Urinary bladder (tissue), 4 donors: Measurements from ENCODE around the gene MAMLD1. TPM values are rescaled to one million over a fixed set of nuclear protein-coding genes. Genes with fewer than 3 reads are reported as not detected.

Source experiments
- DNase-seq: peaks from one replicate; pipeline ENCODE4 v3.0.0-alpha.2; 2015; ENCODE audit errors: extremely low spot score
- H3K27ac ChIP-seq: one replicate; pipeline ENCODE4 v1.5.1; 2013; ENCODE audit warnings: low read depth, mild to moderate bottlenecking, moderate library complexity
- H3K36me3 ChIP-seq: one replicate; pipeline ENCODE4 v1.6.1; 2013; ENCODE audit warnings: mild to moderate bottlenecking, moderate library complexity; ENCODE audit not compliant: insufficient read depth
- H3K4me1 ChIP-seq: one replicate; pipeline ENCODE4 v1.6.1; 2013; ENCODE audit warnings: mild to moderate bottlenecking, moderate library complexity; ENCODE audit not compliant: insufficient read depth
- H3K4me3 ChIP-seq: one replicate; pipeline ENCODE4 v1.5.1; 2013; ENCODE audit warnings: low read depth, low read length
- WGBS: extraction: QIAGEN DNeasy Blood & Tissue Kit; methylation state at CpG from one replicate; pipeline ENCODE4 v1.1.7; 2013; 5-methylcytosine and 5-hydroxymethylcytosine counted together
- polyA plus RNA-seq: library from polyadenylated mRNA; stranded (reverse); fragments of 200-250 nt; gene quantifications from one replicate; pipeline ENCODE4 v1.2.3, GENCODE V29; 2013
- total RNA-seq: library from RNA; depleted of rRNA; stranded (reverse); fragments of >200 nt; gene quantifications from one replicate; pipeline ENCODE4 v1.2.3, GENCODE V29; 2014
- donor health status: healthy with polysubstance abuse.
- donor health status: healthy.

The MAMLD1 gene
- total and polyA plus RNA-seq, 2 donors = 2.5 to 2.9 TPM

GRCh38 chrX:150463566-150463965 is 100.4 kb downstream of the MAMLD1 start:
- no peaks in the 10 kb centered on the region for H3K4me1 ChIP-seq
- no peak overlapping the region for H3K27ac ChIP-seq
- 87% methylated on average over 1 of the region's 1 CpG for WGBS
- H3K4me3 ChIP-seq = no peak overlapping the region
- DNase-seq = no peak
- H3K36me3 ChIP-seq = no peaks in the 10 kb centered on the region

DNA sequence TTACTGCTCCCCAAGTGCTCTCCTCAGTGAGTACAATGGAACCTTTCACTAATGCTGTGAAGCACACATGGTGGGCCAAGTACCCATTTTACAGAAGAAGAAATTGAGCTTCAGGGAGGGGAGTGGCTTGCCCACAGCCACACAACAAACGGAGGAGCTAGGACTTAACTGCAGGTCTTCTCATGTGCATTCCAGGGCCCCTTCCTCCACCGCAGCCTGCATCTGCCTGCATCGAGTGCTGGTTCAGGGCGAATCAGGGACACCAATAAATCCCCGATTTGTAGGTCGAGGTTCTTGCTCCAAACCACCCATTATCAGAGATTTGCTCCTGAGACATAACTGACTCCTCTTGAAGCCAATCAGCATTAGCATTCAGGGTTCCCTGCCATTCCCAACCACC is 100.9 kb downstream of the MAMLD1 start:
- 93% methylated on average over 6 of the region's 6 CpGs for whole genome bisulfite sequencing
- Histone ChIP-seq H3K36me3 (no peaks in the 10 kb centered on the region), H3K4me3 (no peak overlapping the region), H3K4me1 (no peaks in the 10 kb centered on the region), H3K27ac (no peak overlapping the region)
- DNase-seq = no peak

- no peak overlapping the region for H3K27ac ChIP-seq
- H3K4me1 ChIP-seq = no peaks in the 10 kb centered on the region
- no peaks in the 10 kb centered on the region for H3K36me3 ChIP-seq
- 86% methylated on average over 5 of the region's 5 CpGs for WGBS
- no peak overlapping the region for H3K4me3 ChIP-seq
- DNase-seq = no peak
These were observed 102.2 kb downstream of the MAMLD1 start for GRCh38 chrX:150465326-150465725.

DNA sequence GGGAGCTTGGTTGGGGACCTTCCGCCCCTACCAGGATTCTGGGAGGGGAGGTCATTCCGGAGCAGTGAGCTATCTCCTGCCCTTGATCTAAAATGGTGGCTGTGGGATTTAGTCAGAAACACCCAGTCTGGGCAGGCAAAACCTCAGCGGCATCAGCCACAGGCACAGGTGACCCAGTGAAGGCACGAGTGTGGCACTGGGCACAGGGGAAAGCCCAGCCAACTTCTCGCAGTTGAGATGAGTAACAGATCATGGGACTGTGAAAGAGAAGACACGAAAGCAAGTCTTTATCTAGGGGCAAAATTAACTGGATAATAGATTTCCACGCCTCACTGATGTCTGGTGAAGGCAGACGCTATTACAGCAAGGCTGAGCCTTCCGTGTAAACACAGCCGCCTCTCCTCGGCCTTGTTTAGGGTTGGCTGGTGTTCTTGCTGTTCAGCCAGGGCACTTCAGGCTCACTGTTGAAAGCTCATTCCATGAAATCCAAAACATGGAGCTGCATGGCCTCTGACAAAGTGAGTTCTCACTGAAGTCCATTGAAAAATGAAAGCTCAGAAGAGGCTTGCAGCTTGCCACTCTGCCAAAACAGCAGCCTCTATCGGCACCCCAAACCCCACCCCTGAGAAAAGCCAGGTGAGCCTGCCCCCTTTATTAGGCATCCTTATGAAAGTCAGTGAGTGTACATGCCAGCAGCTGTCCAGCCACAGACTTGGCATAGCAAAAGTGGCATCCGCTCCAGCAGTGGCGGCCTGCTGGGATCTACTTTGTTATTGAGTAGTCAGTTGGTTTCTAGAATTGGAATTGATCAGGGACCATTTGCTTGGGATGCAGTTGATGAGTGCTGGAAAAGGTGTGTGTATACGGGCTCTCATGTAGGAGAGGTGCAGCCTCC is 103.0 kb downstream of the MAMLD1 start:
- DNase-seq = no peak
- no peak overlapping the region for H3K4me3 ChIP-seq
- H3K36me3 ChIP-seq = no peaks in the 10 kb centered on the region
- WGBS = 51% methylated on average over 15 of the region's 15 CpGs
- H3K4me1 ChIP-seq = no peaks in the 10 kb centered on the region
- H3K27ac ChIP-seq = no peak overlapping the region

DNA sequence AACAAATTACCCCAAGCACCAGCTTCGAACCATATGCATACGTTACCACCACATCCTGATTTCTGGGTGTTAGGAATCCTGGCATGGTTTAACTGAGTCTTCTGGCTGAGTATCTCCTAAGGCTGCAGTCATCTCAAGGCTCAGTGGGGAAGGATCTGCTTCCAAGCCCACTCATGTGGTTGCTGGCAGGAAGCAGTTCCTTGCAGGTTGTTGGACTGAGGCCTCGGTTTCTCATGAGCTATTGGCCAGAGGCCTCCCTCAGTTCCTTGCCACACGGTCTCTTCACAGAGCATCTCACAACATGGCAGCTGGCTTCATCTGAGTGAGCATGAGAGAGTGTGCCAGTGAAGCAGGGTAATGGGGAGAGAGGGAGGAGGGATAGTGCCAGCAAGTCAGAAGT is 109.2 kb downstream of the MAMLD1 start:
- H3K36me3 ChIP-seq = no peaks in the 10 kb centered on the region
- 94% methylated on average over 4 of the region's 4 CpGs for WGBS
- no peak overlapping the region for H3K27ac ChIP-seq
- H3K4me1 ChIP-seq = no peaks in the 10 kb centered on the region
- H3K4me3 ChIP-seq = no peak overlapping the region
- no peak for DNase-seq

GRCh38 chrX:150473371-150473770 is 110.3 kb downstream of the MAMLD1 start:
- 96% methylated on average over 8 of the region's 8 CpGs for WGBS
- Histone ChIP-seq H3K4me1 (no peaks in the 10 kb centered on the region), H3K27ac (no peak overlapping the region), H3K36me3 (no peaks in the 10 kb centered on the region), H3K4me3 (no peak overlapping the region)
- DNase-seq = no peak

- Histone ChIP-seq H3K27ac (no peak overlapping the region), H3K4me1 (no peaks in the 10 kb centered on the region), H3K4me3 (no peak overlapping the region), H3K36me3 (no peaks in the 10 kb centered on the region)
- WGBS = 96% methylated on average over 2 of the region's 2 CpGs
- no peak for DNase-seq
These were observed 112.3 kb downstream of the MAMLD1 start for GRCh38 chrX:150475461-150475860.

DNA sequence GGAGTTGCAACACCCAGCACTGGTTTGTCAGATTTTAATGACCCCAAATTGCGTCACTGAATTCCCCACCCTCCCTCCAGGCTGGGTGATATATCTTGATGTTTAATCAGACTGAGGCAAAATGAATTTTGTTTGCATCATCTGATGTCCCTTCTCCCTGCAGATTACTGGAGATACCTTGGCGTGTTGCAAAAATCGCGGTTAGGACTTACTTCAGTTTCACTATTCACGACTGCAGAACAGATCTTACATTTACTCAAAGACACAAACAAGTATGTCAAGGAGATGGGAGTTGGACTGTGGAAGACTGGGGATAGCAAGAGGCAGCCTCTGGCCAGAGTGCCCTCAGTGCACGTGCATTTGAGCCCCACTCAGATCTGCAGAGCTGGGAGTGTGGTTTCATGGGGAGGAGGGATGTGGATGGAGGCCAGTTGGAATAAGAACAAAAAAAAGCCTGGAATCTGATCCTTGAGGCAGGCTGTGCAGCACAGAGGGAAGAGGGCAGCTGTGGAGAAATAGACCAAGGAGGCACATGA is 113.1 kb downstream of the MAMLD1 start:
- Histone ChIP-seq H3K4me1 (no peaks in the 10 kb centered on the region), H3K36me3 (no peaks in the 10 kb centered on the region), H3K4me3 (no peak overlapping the region), H3K27ac (no peak overlapping the region)
- no peak for DNase-seq
- 50% methylated on average over 6 of the region's 6 CpGs for WGBS

GRCh38 chrX:150477371-150477770 is 114.3 kb downstream of the MAMLD1 start:
- no peaks in the 10 kb centered on the region for H3K4me1 ChIP-seq
- no peaks in the 10 kb centered on the region for H3K36me3 ChIP-seq
- DNase-seq = no peak
- H3K27ac ChIP-seq = no peak overlapping the region
- 78% methylated on average over 10 of the region's 10 CpGs for WGBS
- no peak overlapping the region for H3K4me3 ChIP-seq

DNA sequence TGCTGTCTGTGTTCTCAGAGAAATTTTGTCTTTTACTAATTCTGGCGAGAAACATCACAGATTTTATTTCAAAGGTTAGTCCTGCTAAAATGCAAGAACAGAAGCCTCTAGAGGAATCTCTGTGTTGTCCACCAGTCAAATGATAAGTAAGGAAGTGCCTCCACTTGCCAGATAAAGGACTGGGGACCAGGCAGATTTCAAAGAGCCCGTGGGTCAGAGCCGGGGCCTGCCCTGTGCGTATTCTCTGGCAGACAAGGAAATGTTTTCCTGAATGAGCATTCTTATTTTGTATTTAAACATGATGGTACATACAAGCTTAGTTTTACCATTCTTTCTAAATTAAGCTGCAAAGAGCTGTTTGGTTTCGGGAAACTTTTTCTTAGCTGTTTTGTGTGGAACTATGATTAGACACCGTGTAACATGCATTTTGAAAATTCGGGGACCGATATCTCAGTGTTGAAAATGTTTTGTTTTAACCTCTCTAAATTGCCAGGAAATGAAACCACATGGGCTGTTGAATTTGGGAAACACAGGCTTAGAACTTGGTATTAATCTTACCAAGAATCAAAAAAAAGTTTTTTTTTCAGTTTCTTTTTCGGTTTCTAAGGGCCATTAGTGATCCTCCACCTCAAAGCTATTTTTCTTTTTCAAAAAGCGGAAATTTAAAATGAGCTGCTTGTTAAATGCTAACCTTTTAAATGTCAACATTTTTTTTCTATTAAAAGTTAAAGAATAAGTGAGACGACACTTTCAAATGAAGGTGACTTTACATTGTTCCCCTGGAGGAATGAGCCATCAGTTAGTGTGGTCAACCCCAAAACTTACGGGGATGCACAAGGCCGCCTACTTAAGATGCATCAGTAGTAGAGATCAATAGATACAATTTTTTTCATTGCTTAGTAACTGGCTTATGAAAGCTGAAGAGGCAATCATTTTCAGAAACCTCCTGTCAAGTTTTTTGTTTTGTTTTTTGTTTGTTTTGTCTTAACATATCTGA is 115.7 kb downstream of the MAMLD1 start:
- Histone ChIP-seq H3K4me3 (no peak overlapping the region), H3K27ac (no peak overlapping the region), H3K36me3 (no peaks in the 10 kb centered on the region), H3K4me1 (no peaks in the 10 kb centered on the region)
- no peak for DNase-seq
- 78% methylated on average over 13 of the region's 13 CpGs for WGBS

- Histone ChIP-seq H3K4me1 (no peaks in the 10 kb centered on the region), H3K27ac (no peak overlapping the region), H3K4me3 (no peak overlapping the region), H3K36me3 (no peaks in the 10 kb centered on the region)
- no peak for DNase-seq
- 59% methylated on average over 6 of the region's 6 CpGs for WGBS
These were observed 119.6 kb downstream of the MAMLD1 start for GRCh38 chrX:150482537-150483206.

DNA sequence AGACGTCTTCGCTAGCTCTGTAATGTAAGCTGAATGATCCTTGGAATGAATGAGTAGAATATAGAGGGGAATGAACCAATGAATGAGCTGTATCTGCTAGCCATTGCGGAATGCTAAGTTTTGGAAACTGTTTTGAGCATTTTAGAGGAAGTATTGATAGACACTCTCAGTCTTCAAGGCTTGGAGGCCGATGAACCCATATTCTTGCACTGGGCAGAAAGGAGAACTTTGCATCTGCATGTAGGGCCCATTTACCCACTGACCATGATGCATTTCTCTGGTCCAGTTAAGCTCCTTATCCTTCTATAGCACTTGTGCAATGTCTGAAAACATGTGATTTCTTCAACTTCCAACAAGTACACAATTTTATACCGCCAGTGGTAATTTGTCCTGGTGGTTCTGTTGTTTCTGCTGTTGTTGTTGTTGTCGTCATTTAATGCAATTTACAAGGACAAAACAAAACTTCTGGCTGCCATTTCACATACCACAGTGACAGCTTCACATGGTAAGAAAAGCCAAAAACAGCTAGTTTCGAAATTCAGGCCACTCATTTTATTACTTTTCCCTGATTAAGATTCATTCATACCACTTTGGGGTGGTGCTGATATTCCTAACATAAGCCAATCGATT is 120.4 kb downstream of the MAMLD1 start:
- WGBS = 80% methylated on average over 8 of the region's 8 CpGs

GRCh38 chrX:150486011-150486410 is 122.9 kb downstream of the MAMLD1 start:
- 75% methylated on average over 3 of the region's 3 CpGs for WGBS
- no peaks in the 10 kb centered on the region for H3K36me3 ChIP-seq
- H3K27ac ChIP-seq = no peak overlapping the region
- no peaks in the 10 kb centered on the region for H3K4me1 ChIP-seq
- no peak for DNase-seq
- H3K4me3 ChIP-seq = no peak overlapping the region

More for the DNA sequence above, 120.4 kb downstream of the MAMLD1 start:
- Histone ChIP-seq H3K4me3 (no peak overlapping the region), H3K27ac (no peak overlapping the region), H3K4me1 (no peaks in the 10 kb centered on the region), H3K36me3 (no peaks in the 10 kb centered on the region)
- no peak for DNase-seq
